Caco-2 (cell line): ENCODE results near the gene TFEB. TPM values are rescaled to one million over a fixed set of nuclear protein-coding genes. Genes with fewer than 3 reads are reported as not detected.

Source experiments
- BruUV-seq: library from RNA; stranded (reverse); fragments of 400-500 nt; replicated peaks from 2 replicates; lab custom pipeline; 2021; lab: Mats Ljungman, UMichigan
- CTCF ChIA-PET: fragments of 300-600 bp; sonication (Branson Sonifier 250); formaldehyde crosslinking; loops from one replicate; lab custom pipeline; 2022; ENCODE audit warnings: antibody characterized with exemption; lab: Charles Lee
- POLR2A ChIA-PET: fragments of 300-600 bp; sonication (Branson Sonifier 250); formaldehyde crosslinking; loops from one replicate; lab custom pipeline; 2022; ENCODE audit warnings: antibody characterized with exemption; lab: Charles Lee
- DNase-seq, 2 experiments: peaks; one replicate each; pipeline versions ENCODE4 v3.0.0 to v3.0.0-alpha.2; 2020 to 2022
- H3K27me3 ChIP-seq: replicated peaks from 2 replicates; pipeline ENCODE4 v1.6.0; 2011; ENCODE audit warnings: low read length; ENCODE audit not compliant: control insufficient read depth, insufficient read depth
- H3K36me3 ChIP-seq: 2 replicates; pipeline ENCODE4 v1.5.1; 2011; ENCODE audit warnings: low read length; ENCODE audit not compliant: control insufficient read depth, insufficient read depth
- H3K4me1 ChIP-seq: fragments of 250-450 bp; sonication (Bioruptor Pico); 2 replicates; pipeline ENCODE4 v1.5.1; 2020; ENCODE audit warnings: mild to moderate bottlenecking
- H3K4me3 ChIP-seq: 2 replicates; pipeline ENCODE4 v1.5.1; 2011; ENCODE audit warnings: low read depth, mild to moderate bottlenecking, control low read depth, low read length
- H3K9me3 ChIP-seq: fragments of 250-450 bp; sonication (Bioruptor Pico); 2 replicates; pipeline ENCODE4 v1.5.1; 2020; ENCODE audit warnings: mild to moderate bottlenecking, moderate library complexity
- H3K27ac Mint-ChIP-seq: one replicate; pipeline ENCODE4 v1.8.0; 2022; ENCODE audit warnings: mixed read lengths; ENCODE audit not compliant: unreplicated experiment
- H3K27me3 Mint-ChIP-seq: one replicate; pipeline ENCODE4 v1.8.0; 2022; ENCODE audit warnings: mixed read lengths; ENCODE audit not compliant: insufficient read depth, unreplicated experiment
- H3K36me3 Mint-ChIP-seq: one replicate; pipeline ENCODE4 v1.8.0; 2022; ENCODE audit warnings: mild to moderate bottlenecking, mixed read lengths; ENCODE audit not compliant: insufficient read depth, unreplicated experiment
- H3K4me1 Mint-ChIP-seq: one replicate; pipeline ENCODE4 v1.8.0; 2022; ENCODE audit warnings: low read depth, mixed read lengths; ENCODE audit not compliant: unreplicated experiment
- H3K4me3 Mint-ChIP-seq: one replicate; pipeline ENCODE4 v1.8.0; 2022; ENCODE audit warnings: mild to moderate bottlenecking, moderate library complexity, mixed read lengths; ENCODE audit not compliant: unreplicated experiment
- H3K9me3 Mint-ChIP-seq: one replicate; pipeline ENCODE4 v1.8.0; 2022; ENCODE audit warnings: mixed read lengths; ENCODE audit not compliant: unreplicated experiment
- CTCF ChIP-seq, 2 experiments: fragments of 200-600 bp in 1 of 2; IDR thresholded peaks; 1 replicate in 1 of 2; 2 replicates in 1 of 2; pipeline versions ENCODE4 v1.5.1 to v1.8.0; 2011 to 2022; ENCODE audit warnings: antibody characterized with exemption in 1 of 2, control low read depth in 1 of 2, inconsistent platforms in 1 of 2, low read depth in 1 of 2, low read length in 1 of 2, mild to moderate bottlenecking in 1 of 2, moderate library complexity in 1 of 2; ENCODE audit not compliant: insufficient read depth in 1 of 2, severe bottlenecking in 1 of 2, unreplicated experiment in 1 of 2
- intact Hi-C: fragments of 100-400 bp; cut with micrococcal nuclease; formaldehyde crosslinking; loops from one replicate; pipeline ENCODE4 v1.10.0; 2022; ENCODE audit not compliant: unreplicated experiment
- total RNA-seq: library from RNA; stranded (reverse); gene quantifications from 2 replicates; pipeline ENCODE4 v1.2.3, GENCODE V29; 2022

Gene TFEB
- total RNA-seq, 1 experiment from 2014 or later, result 3.8 TPM

GRCh38 chr6:41656002-41656691 is 79.3 kb downstream of the TFEB start:
- Mint-ChIP-seq H3K27ac (no peak overlapping the region), H3K9me3 (no peaks in the 10 kb centered on the region), H3K27me3 (no peaks in the 10 kb centered on the region), H3K36me3 (no peaks in the 10 kb centered on the region), H3K4me1 (peaks cover 13% of the 10 kb centered on the region), H3K4me3 (no peak overlapping the region)
- Histone ChIP-seq H3K4me1 (peaks cover 9% of the 10 kb centered on the region), H3K36me3 (no peaks in the 10 kb centered on the region), H3K9me3 (no peaks in the 10 kb centered on the region), H3K4me3 (no peak overlapping the region), H3K27me3 (no peaks in the 10 kb centered on the region)
- CTCF ChIA-PET, result interaction anchor here (0.8 kb wide), 1 partner anchor 123 kb away, joined by 3 read pairs; the partner anchor contains the start of gene FRS3
- intact Hi-C loops, result no loop called here
- TF ChIP-seq CTCF (IDR thresholded peaks at IDR 0.05; ENCODE audit: insufficient read depth in 1 of 2, low read depth in 1 of 2, low read length in 1 of 2, severe bottlenecking in 1 of 2, unreplicated experiment in 1 of 2), result no peak
- no TSS peak for BruUV-seq
- DNase-seq, result no peak
- POLR2A ChIA-PET, result no interaction called here

GRCh38 chr6:41655646-41656001 is 79.8 kb downstream of the TFEB start:
- Mint-ChIP-seq H3K9me3 (no peaks in the 10 kb centered on the region), H3K36me3 (no peaks in the 10 kb centered on the region), H3K27me3 (no peaks in the 10 kb centered on the region), H3K27ac (no peak overlapping the region), H3K4me1 (peaks cover 13% of the 10 kb centered on the region), H3K4me3 (no peak overlapping the region)
- TF ChIP-seq CTCF (IDR thresholded peaks at IDR 0.05; ENCODE audit: insufficient read depth in 1 of 2, low read depth in 1 of 2, low read length in 1 of 2, severe bottlenecking in 1 of 2, unreplicated experiment in 1 of 2), result no peak
- no peaks in the 10 kb centered on the region for H3K27me3 ChIP-seq
- no peaks in the 10 kb centered on the region for H3K9me3 ChIP-seq
- CTCF ChIA-PET, result interaction anchor here (0.8 kb wide), 1 partner anchor 124 kb away, joined by 3 read pairs; the partner anchor contains the start of gene FRS3
- BruUV-seq, result no TSS peak
- H3K4me3 ChIP-seq, result no peak overlapping the region
- POLR2A ChIA-PET, result no interaction called here
- DNase-seq, result no peak
- intact Hi-C loops, result no loop called here
- peaks cover 9% of the 10 kb centered on the region for H3K4me1 ChIP-seq
- H3K36me3 ChIP-seq, result no peaks in the 10 kb centered on the region

GRCh38 chr6:41655176-41655575 is 80.2 kb downstream of the TFEB start:
- no TSS peak for BruUV-seq
- Mint-ChIP-seq H3K4me3 (no peak overlapping the region), H3K9me3 (no peaks in the 10 kb centered on the region), H3K4me1 (peaks cover 13% of the 10 kb centered on the region), H3K27me3 (no peaks in the 10 kb centered on the region), H3K36me3 (no peaks in the 10 kb centered on the region), H3K27ac (no peak overlapping the region)
- DNase-seq, result no peak
- Histone ChIP-seq H3K36me3 (no peaks in the 10 kb centered on the region), H3K4me1 (peaks cover 9% of the 10 kb centered on the region), H3K27me3 (no peaks in the 10 kb centered on the region), H3K4me3 (no peak overlapping the region), H3K9me3 (no peaks in the 10 kb centered on the region)
- TF ChIP-seq CTCF (IDR thresholded peaks at IDR 0.05; ENCODE audit: insufficient read depth in 1 of 2, low read depth in 1 of 2, low read length in 1 of 2, severe bottlenecking in 1 of 2, unreplicated experiment in 1 of 2), result no peak
- intact Hi-C loops, result no loop called here
- CTCF ChIA-PET, result interaction anchor here (0.8 kb wide), 1 partner anchor 124 kb away, joined by 3 read pairs; the partner anchor contains the start of gene FRS3
- POLR2A ChIA-PET, result no interaction called here
